ENCODE measurements around the gene BFSP2.

- no peak for TF ChIP-seq CTCF (IDR thresholded peaks at IDR 0.05)
- no peak for TF ChIP-seq POLR2A (IDR thresholded peaks at IDR 0.05)
Measured at GRCh38 chr3:133475245-133476010, 75.6 kb downstream of the BFSP2 start.
